Testis (tissue), 3 donors: ENCODE results near the gene RP2. TPM values are rescaled to one million over a fixed set of nuclear protein-coding genes. Genes with fewer than 3 reads are reported as not detected.

Experiments
- DNase-seq: peaks from one replicate; pipeline ENCODE4 v3.0.0-alpha.2; 2019
- H3K27ac ChIP-seq, 2 donors: fragments of 200-600 bp; sonication (generic); one replicate each; pipeline ENCODE4 v1.5.1; 2019
- H3K27me3 ChIP-seq: fragments of 200-600 bp; sonication (generic); one replicate; pipeline ENCODE4 v1.5.1; 2019
- H3K36me3 ChIP-seq: fragments of 200-600 bp; sonication (generic); one replicate; pipeline ENCODE4 v1.5.1; 2017; ENCODE audit warnings: low read depth; ENCODE audit errors: missing control alignments
- H3K4me1 ChIP-seq: fragments of 200-600 bp; sonication (generic); one replicate; pipeline ENCODE4 v1.5.1; 2019
- H3K4me3 ChIP-seq, 2 donors: fragments of 200-600 bp; sonication (generic); one replicate each; pipeline ENCODE4 v1.5.1; 2017 to 2019
- H3K9me3 ChIP-seq: fragments of 200-600 bp; sonication (generic); one replicate; pipeline ENCODE4 v1.5.1; 2017
- CTCF ChIP-seq, 3 experiments: fragments of 450-650 bp in 2 of 3; fragments of 200-600 bp in 1 of 3; sonication (generic) in 1 of 3; IDR thresholded peaks; one replicate each; pipeline ENCODE4 v1.5.1; 2016 to 2019; ENCODE audit warnings: antibody characterized with exemption in 3 of 3, mild to moderate bottlenecking in 2 of 3, moderate library complexity in 1 of 3
- POLR2A ChIP-seq: fragments of 450-650 bp; IDR thresholded peaks from one replicate; pipeline ENCODE4 v1.6.1; 2017; ENCODE audit warnings: antibody characterized with exemption, mild to moderate bottlenecking, moderate library complexity
- WGBS, 2 donors: methylation state at CpG; one replicate each; pipeline ENCODE4 v1.1.5; 2018; 5-methylcytosine and 5-hydroxymethylcytosine counted together
- intact Hi-C: fragments of 100-400 bp; cut with DNase I; formaldehyde crosslinking; loops from one replicate; pipeline ENCODE4 v1.15.1; 2023; ENCODE audit warnings: low total_unique reads
- polyA plus RNA-seq: library from polyadenylated mRNA; stranded (reverse); fragments of 350-450 nt; fragmentation: Illumina TruSeq; extraction: RNeasy Lipid Tissue Mini Kit (QIAGEN cat#74804); gene quantifications from one replicate; pipeline ENCODE4 v1.2.3, GENCODE V29; 2014; ENCODE audit warnings: low read depth, low replicate concordance; ENCODE audit not compliant: insufficient read depth
- total RNA-seq, 2 donors: library from RNA; depleted of rRNA; stranded (reverse); fragments of >200 nt; gene quantifications; one replicate each; pipeline ENCODE4 v1.2.3, GENCODE V29; 2016

The RP2 gene
- total and polyA plus RNA-seq, 3 donors from 2014 or later, result 6.1 to 7.8 (median 6.6) TPM

- Histone ChIP-seq H3K4me3 (no peak overlapping the region), H3K27me3 (no peaks in the 10 kb centered on the region), H3K27ac (no peak overlapping the region), H3K36me3 (no peaks in the 10 kb centered on the region), H3K4me1 (no peaks in the 10 kb centered on the region), H3K9me3 (no peaks in the 10 kb centered on the region)
- WGBS, 2 donors, result 86 to 93% methylated on average over 1 of the region's 1 CpG
- intact Hi-C loops, result no loop called here
- TF ChIP-seq POLR2A, result no peak
- TF ChIP-seq CTCF (IDR thresholded peaks at IDR 0.05), result no peak
- DNase-seq, result no peak
Observed at GRCh38 chrX:46838974-46839480, 2.2 kb downstream of the RP2 start.

- no peaks in the 10 kb centered on the region for H3K27me3 ChIP-seq
- intact Hi-C loops, result no loop called here
- no peak overlapping the region for H3K27ac ChIP-seq
- WGBS, 2 donors, result 56 to 80% methylated on average over 1 of the region's 1 CpG
- H3K4me3 ChIP-seq, result no peak overlapping the region
- no peaks in the 10 kb centered on the region for H3K9me3 ChIP-seq
- TF ChIP-seq CTCF (IDR thresholded peaks at IDR 0.05), result no peak
- TF ChIP-seq POLR2A, result no peak
- no peaks in the 10 kb centered on the region for H3K4me1 ChIP-seq
- no peaks in the 10 kb centered on the region for H3K36me3 ChIP-seq
- no peak for DNase-seq
Observed at GRCh38 chrX:46840946-46841345, 4.1 kb downstream of the RP2 start.

- no peak for TF ChIP-seq POLR2A
- no peak for TF ChIP-seq CTCF (IDR thresholded peaks at IDR 0.05)
- Histone ChIP-seq H3K9me3 (no peaks in the 10 kb centered on the region), H3K4me3 (no peak overlapping the region), H3K36me3 (no peaks in the 10 kb centered on the region), H3K27me3 (no peaks in the 10 kb centered on the region), H3K27ac (no peak overlapping the region), H3K4me1 (no peaks in the 10 kb centered on the region)
- DNase-seq, result peak; percentile 20
- intact Hi-C loops, result no loop called here
- WGBS, 2 donors, result 73 to 80% methylated on average over 1 of the region's 1 CpG
Observed at GRCh38 chrX:46841346-46841745, 4.5 kb downstream of the RP2 start.

GRCh38 chrX:46844913-46845312 lies 8.1 kb downstream of the RP2 start:
- no peak for DNase-seq
- intact Hi-C loops, result no loop called here
- no peak overlapping the region for H3K4me3 ChIP-seq
- H3K4me1 ChIP-seq, result no peaks in the 10 kb centered on the region
- TF ChIP-seq POLR2A, result no peak
- TF ChIP-seq CTCF (IDR thresholded peaks at IDR 0.05), result no peak
- no peaks in the 10 kb centered on the region for H3K27me3 ChIP-seq
- no peaks in the 10 kb centered on the region for H3K36me3 ChIP-seq
- no peak overlapping the region for H3K27ac ChIP-seq
- H3K9me3 ChIP-seq, result no peaks in the 10 kb centered on the region

- H3K4me3 ChIP-seq, result no peak overlapping the region
- TF ChIP-seq CTCF (IDR thresholded peaks at IDR 0.05), result no peak
- no peak for TF ChIP-seq POLR2A
- no peaks in the 10 kb centered on the region for H3K36me3 ChIP-seq
- H3K9me3 ChIP-seq, result no peaks in the 10 kb centered on the region
- no peaks in the 10 kb centered on the region for H3K4me1 ChIP-seq
- DNase-seq, result no peak
- no peaks in the 10 kb centered on the region for H3K27me3 ChIP-seq
- intact Hi-C loops, result no loop called here
- H3K27ac ChIP-seq, result no peak overlapping the region
Observed at GRCh38 chrX:46849933-46850332, 13.1 kb downstream of the RP2 start.
